Hematopoietic multipotent progenitor cell treated with erythropoietin and hydrocortisone succinate and interleukin-3 and kit ligand, for 6 days (in vitro differentiated cells): ENCODE measurements around the gene CLEC16A.
A peak's percentile ranks its signal among the peaks of the same experiment; 100 is the strongest.

Experiments
- DNase-seq: peaks from one replicate; pipeline ENCODE4 v3.0.0-alpha.2; 2015

CLEC16A gene

DNA sequence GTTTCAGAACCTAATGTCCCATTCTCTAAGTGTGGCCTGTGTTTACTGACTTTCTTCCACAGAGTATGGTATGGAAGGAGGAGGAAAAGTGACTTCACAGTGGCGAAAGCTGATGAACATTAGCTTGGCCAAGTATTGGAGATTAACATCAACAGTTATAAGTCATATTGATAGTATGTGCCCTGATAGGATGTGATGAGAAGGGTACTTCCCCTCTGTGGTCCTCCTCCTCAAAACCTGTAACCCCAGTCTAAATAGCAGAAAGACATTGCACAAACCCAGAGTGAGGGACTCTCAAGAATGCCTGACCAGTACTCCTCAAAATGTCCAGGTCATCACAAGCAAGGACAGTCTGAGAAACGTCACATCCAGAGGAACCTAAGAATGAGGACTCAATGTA lies 73.1 kb downstream of the CLEC16A start:
- no peak for DNase-seq

DNA sequence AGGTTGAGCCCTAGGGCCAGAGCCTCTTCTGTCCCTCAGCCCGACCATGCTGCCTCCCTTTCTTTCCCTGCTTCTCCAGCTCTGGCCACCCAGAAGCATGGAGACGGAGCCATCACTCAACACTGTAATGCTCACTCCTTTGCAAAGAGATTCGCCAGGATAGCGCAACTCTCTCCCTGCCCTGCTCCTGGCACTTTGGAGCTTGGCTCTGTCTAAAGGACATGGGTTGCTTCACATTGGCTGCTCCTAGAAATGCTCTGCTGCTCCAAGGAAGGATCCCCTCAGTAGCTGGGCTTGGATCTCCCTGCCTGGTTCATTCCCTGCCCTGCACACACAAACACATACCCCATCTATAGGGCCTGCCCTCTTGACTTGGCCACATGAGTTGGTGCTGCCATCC lies 76.0 kb downstream of the CLEC16A start:
- DNase-seq: no peak

DNA sequence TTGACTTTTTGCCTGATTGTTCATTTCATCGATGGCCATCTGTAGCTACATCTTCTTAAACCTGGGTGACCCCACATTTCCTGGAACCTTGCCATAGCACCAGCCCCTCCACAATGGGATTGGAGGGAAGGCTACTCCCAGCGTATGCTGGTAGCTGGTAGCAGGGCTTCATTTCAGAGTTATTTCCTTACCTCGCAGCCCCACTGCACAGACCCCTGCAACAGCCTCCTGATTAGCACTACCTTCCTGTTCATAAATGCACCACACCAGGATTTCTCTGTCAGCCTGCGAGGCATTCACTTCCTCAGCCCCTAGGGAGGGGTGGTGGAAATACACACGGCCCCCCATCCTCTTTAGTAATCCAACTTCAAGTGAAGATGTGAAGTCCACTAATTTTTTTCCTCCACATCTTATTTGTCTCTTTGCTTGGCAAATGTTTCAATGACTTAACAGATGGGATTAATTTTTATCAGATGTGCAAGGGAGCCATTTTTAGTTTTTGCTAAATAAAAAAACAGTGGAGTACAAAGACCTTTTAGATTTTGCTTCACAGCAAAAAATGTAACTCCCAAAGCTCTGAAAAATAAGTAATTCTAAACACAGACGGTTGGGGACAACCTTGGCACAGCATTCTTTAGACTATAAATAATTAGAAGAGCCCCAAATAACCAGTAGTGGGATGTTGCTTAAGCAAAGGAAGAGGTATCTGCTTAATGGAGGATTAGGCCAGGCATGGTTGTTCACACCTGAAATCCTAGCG lies 76.6 kb downstream of the CLEC16A start:
- DNase-seq: peak; percentile 26

DNA sequence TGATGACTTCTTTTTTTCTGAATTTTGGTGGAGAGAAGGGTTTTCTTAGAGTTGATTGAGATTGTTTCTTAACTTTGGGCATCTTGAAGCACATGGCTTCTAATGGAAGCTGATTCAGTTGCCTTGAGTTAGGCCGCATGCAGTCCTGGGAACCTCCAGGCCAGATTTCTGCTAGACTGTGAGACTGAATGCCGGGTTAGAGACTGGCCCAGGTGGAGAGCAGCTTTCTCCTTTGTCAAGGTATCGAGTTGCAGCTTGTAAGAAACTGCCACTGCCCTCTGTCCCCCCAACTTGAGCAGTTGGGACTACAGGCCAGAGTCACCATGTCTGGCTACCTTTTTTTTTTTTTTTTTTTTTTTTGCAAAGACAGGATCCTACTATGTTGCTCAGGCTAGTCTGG lies 77.6 kb downstream of the CLEC16A start:
- DNase-seq: no peak

DNA sequence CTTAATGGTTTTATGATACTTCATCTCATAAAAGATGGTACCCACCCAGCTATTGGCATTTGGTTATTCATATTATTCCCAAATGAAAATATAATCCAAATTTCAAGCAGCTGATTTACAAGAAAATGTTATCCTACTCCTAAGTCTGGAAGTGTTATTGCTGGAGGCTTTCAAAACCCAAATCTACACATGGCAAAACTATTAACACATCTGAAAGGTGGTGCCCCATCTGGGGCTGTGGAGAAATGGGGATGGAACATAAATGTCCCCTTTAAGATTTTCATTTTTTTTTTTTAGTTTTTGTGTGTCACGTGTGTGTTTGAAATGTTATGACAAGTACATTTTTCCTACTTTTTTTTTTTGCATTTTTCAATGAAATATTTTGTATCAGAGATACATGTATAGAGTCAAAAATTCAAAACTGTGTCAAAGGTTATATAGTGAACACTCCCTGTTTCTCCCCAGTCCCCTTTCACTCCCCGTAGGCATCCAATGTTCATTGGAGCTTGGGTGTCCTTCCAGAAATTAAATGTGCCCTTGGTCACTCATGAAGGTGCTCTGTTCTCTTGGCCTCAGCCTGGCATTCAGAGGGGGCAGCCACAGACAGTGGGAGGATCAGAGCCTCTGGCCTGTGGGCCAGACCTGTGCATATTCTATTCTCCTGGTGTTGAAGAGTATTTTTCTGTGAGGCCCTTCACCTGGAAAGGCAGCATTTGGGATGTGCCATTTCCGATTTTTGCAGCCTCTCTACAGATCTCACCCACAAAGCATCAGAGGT lies 79.1 kb downstream of the CLEC16A start:
- DNase-seq: no peak

DNA sequence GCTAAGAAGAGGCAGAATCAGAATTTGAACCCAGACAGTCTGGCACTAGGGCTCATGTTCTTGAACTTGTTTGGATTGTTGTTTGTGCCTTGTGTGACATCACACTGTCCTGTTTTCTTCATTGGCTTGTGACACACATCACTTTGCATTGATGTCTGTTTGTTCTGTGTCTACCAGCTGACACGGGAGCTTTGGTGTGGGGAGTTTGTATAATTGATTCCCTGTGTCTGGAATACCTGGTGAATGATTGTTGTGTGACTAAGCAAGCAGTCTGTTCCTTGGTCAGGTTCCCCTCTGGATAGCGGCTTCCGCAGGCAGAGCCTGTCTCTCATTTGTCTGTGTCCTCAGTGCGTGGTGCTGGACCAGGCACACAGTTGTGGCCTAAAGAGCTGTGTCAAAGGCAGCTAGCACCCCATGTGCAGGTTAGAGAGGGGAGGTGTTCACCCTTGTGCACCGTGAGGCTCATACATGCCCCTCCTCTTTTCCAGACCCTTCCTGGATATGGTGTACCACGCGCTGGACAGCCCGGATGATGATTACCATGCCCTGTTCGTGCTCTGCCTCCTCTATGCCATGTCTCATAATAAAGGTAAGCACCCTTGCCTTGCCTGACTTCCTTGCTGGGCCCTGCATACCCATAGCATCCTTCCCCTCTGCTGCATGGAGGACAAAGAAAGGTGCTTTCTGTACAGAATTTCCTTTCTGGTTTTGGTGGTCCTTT lies 80.1 kb downstream of the CLEC16A start:
- DNase-seq: no peak

DNA sequence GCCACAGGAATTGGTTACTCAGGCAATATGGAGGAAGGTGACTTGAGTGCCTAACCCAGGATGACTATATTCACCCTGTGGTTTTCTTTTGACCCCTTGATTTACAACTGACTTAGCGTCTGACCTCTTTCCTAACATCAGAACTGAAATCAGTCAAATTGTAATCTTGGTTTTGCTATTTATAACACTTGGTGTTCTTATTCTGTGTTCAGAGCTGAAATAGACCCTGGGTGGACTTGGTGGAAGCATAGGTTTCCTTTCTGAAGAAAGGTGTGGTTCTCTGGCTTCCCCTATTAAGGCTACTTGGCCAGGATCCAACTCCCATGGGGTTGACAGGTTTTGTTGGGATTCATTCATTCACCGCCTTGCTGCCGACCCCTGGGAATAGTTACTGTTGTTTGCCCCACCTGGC lies 80.8 kb downstream of the CLEC16A start:
- DNase-seq: no peak

DNA sequence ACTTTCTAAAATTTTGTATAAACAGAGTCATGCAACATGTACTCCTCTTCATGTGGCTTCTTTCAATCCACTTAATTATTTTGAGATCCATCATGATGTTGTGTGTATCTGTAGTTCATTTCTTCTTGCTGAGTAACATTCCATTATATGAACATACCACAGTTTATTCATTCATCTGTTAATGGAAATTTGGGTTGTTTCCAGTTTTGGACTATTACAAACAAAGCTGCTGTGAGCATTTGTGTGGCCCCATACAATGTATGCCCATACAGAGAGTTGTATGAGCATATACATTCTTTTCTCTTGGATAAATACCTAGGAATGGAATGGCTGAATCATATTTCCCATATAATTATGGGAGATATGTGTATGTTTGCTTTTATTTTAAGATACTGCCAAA lies 85.6 kb downstream of the CLEC16A start:
- no peak for DNase-seq

DNA sequence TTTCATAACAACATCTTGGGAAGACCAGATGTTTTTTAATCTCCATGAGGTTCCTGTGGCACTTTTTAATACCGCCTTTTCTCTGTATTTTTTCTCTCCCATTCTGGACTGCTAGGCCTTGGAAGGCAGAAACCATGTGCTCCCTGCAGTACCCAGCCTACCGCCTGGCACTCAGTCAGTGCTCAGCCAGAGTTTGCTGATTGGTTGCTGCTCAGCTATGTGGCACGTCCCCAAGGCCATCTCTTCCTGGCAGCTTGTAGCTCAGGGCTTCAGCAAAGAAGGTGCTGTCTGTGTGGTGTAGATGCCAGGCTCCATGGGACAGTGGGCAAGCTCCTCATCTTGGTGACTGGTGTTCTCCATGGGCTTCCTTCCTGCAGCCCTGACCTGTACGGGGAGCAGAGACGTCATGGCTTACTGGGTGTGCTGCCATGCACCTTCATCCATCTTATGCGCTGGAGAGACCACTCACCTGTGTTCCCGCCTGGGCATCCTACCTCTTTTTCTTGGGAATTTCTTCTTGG lies 86.7 kb downstream of the CLEC16A start:
- no peak for DNase-seq

DNA sequence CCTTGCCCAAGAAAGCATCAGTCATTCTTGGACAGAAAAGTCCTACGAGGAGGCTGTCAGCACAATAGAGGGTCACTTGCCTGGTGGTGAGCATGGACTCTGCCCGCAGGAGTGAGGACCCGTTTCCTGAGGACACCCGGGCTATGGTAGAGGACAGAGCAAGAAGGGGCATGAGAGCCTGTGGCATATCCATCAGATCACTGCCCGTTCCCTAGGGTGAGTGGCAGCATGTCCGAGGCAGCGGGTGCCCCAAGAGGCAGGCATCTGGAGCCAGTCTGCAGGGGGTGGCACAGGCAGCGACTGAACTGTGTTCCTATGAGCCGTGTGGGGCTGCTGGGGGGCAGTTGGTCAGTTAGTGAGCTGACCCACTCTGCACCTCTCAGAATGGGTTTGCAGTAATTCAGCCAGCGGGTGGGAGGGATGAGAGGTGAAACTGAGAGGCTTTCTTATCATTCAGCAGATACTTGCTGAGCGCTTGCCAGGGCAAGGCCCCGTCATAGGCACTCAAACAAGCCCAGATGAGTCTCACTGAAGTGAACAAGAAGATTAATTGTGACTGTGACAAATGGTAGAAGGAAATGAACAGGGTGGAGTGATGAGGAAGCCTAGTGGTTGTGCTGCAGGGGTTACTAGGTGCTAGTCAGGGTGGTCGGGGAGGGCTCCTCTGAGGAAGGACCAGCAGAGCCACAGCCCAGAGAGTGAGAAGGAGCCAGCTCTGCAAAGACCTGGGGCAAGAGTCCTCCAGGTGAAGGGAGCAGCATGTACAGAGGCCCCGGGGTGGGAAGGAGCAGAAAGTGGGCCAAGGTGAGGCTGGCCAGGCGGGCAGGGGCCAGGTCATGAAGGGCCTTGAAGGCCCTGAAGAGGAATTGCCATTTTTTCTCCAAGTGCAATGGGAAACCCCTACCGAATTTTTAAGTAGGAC lies 87.9 kb downstream of the CLEC16A start:
- DNase-seq: peak; percentile 42

DNA sequence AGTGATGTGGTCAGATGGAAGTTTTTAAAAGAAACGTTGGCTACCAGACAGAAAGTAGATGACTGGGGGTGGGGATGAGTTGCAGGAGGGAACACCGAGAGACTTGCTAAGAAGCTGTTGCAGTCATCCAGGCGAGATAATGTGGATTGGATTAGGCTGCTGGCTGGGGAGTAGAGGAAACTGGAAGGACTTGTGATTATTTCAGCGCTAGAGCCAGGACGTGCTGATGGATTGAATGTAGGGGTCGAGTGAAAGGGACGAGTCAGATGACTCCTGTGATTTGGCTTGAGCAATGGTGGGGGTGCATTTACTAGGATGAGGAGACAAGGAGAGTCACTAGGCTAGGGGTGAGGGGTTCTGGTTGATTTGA lies 88.5 kb downstream of the CLEC16A start:
- no peak for DNase-seq

DNA sequence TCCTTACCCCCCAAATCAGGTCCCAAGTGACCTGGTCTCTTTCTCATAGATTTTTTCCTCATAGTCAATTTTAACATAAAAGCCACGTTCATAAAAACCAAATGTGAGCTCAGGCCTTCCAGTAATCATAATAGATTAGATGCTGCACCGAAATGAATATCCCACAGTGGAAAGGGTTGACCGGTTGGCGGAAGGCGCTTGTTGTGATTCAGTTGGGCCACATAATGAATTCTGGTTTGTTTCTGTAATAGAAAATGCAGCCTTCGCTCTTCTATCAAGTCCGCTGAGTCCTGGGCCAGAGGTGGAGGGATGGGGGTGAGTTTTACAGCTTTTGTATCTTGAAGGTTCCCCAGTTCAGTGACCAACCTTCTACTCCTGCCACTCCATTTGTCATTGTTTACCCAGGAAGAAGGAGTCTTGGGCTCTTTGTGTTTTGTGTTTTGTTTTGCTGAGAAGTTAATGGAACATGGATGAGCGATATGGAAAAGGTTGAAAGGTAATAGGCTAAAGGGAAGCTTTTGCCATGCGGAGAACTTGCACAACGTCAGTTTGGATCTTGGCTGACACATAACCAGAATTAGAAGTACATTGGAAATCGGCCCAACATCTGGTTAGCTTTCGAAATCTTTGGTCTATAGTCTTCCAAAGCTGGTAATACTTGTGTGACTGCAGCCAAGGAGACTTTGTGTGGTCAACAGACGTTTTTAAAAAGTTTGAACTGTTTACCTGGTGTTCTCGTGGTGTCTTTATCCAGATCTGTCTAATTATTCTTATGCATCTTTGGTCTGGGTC lies 89.5 kb downstream of the CLEC16A start:
- no peak for DNase-seq

DNA sequence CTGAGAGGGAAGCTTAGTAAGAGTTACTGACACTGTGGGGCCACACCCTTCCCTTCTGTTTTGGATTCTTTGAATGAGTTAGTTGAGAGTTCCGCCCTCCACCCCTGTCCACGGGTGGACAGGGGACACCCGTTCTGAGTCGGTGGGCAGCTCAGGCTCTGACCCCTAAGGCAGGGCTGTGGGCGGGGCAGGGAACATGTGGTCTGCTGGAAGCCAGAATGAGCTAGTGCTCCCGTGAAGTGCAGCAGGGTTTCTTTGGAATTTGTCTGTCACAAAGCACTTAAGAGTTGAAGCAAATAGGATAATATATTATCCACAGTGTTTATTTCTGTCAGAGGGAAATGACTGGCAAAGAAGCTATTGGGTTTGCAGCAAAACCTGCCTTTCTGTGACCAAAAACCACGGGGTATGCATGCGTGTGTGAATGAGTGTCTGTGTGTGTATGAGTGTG lies 90.1 kb downstream of the CLEC16A start:
- DNase-seq: no peak

DNA sequence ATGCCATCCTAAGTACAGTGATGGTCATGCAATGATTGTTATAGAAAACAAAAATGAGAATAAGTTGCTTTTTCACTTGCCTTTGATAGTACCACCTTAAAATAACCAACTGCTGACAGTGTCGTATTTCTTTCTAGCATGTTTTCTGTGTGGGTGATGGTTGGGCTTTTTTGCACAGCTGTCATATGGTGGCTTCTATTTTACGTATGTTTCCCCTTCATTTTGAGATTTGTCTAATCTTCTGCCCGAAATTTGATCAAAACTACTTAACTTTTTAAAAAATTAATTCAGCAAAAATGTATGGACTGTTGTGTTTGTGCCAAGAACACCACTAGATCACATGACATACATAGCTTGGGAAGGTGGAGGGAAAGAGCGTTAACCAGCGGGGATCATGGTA lies 90.7 kb downstream of the CLEC16A start:
- DNase-seq: no peak

DNA sequence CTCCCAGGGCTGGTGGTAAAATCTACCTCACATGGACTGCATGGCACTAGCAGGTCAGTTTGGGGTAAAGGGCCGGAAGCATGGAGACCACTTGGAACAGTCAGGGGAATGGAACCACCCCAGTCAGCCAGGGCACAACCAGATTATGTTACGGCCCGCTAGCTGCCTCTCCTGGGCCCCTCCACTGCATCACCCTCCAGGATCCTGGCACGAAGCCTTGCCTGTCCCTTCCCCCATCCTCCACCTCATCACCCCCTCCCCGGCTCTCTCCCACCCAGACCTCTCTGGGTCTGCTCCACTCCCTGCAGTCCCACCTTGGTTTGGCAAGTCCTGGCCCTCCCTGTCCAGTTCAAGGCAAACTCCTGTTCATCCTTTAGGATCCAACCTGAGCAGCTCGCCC lies 91.7 kb downstream of the CLEC16A start:
- no peak for DNase-seq

DNA sequence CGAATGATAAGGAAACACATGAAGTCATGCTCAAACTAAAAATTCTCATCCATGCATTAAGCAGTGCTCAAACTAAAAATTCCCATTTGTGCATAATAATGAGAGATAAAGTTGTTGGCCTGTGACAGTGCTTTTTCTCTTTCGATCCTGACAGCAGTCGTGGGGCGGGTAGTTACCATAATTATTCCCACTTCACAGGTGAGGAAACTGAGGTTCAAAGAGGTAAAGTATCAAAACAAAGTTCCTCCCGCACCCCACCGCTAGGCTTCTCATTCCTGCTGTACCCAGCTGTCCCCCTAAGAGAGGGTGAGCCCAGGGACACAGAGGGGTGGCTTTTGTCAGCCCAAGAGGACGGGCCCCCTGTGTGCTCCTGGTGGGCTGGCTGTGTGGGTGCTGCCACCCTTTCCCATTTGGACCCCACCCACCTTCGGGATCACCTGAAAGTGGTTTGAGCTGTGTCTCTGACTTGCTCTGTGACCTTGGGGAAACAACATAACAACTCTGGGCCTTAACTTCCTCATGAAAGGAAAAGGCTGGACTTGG lies 92.6 kb downstream of the CLEC16A start:
- no peak for DNase-seq

DNA sequence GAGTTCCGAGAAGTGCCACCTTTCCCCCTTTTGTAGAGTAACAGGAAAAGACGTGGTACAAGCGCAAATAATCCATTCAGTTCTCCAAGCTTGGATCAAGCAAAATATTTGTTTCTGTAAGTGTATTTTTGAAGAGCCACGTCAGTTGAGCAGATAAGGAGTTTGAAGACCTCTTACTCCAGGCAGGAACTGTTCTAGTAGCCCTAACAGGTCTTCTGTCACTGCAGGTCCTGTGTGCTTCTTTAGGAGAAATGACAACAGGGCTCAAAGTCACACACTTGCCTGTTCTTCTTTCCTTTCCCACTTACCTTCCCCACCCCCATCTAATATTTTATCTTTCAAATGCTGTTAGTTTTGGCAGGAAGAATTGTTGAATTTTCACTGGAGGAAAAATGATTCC lies 93.9 kb downstream of the CLEC16A start:
- no peak for DNase-seq

DNA sequence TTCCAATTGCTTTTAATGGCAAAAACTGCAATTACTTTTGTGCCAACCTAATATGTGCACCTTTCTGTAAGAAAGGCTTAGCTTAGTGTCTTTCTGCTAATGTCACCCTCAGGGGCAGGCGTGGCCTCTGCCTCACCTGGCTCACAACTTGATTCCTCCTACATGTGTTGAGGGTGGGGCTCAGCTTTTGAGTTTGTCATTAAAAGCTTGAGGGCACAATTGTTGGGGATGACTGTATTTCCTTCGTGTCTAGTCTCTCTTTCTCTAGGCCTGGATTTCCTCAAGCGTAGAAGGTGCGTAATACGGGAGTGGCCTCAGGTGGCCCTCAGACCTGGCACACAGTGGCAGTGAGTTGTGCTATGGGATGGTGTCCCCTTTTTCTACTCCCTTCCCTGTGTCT lies 94.4 kb downstream of the CLEC16A start:
- no peak for DNase-seq

DNA sequence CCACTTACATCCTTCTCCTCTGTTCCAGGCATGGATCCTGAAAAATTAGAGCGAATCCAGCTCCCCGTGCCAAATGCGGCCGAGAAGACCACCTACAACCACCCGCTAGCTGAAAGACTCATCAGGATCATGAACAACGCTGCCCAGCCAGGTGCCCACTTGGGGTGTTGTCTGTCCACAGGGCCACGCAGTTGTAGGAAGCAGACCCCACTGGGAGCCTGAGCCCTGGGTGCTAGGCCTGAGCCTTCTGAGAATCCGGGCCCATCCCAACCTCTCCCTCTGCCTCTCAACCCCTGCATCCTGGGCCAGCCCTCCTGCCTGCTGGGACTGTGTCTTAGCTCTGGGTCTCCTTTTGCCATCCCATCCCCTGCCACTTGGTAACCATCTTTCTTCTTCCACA lies 95.4 kb downstream of the CLEC16A start:
- no peak for DNase-seq

DNA sequence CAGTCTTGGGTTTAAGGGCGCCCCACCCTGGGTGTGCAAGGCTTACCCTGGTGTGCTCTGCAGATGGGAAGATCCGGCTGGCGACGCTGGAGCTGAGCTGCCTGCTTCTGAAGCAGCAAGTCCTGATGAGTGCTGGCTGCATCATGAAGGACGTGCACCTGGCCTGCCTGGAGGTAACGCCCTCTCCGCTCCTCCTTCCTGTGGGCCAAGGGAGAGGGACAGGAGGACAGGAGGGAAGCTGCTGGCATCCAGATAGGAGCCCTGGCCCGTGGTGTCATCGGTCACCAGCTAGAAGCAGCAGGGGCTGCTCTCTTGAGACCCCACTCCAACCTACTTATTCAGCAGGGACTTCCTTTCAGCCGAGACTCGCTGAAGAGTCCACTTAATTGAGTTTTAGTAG lies 97.8 kb downstream of the CLEC16A start:
- DNase-seq: no peak

DNA sequence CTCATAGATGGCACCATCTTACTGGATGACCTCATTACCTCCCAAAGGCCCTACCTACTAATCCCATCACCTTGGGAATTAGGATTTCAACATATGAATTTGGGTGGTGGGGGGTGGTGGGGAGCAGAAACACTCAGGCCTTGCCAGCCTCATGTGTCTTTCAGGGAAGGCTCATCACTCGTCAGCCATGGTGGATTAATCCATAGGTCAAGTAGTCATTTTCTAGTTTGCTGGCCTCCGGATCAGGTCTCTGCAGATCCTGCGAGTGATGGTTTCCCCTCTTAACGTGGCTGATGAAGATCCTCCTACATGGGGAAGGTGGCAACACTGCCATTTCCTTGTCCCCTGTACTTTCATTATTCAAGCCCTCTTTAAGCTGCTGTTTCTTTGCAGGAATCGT lies 101.1 kb downstream of the CLEC16A start:
- no peak for DNase-seq
